SK-N-MC (cell line): ENCODE results near the gene SNAI3.

Experiments used
- DNase-seq: peaks from one replicate; pipeline ENCODE4 v3.0.0-alpha.2; 2011; ENCODE audit warnings: low read depth, low spot score
- H3K27ac ChIP-seq: fragments of 200-600 bp; sonication (generic); 2 replicates; pipeline ENCODE4 v1.5.1; 2016; ENCODE audit warnings: mixed run types
- H3K36me3 ChIP-seq: fragments of 200-600 bp; sonication (generic); 2 replicates; pipeline ENCODE4 v1.6.1; 2017; ENCODE audit warnings: antibody characterized with exemption, low read length, mixed read lengths; ENCODE audit not compliant: insufficient read depth
- H3K4me3 ChIP-seq: fragments of 200-600 bp; sonication (generic); 2 replicates; pipeline ENCODE4 v1.5.1; 2016
- H3K9ac ChIP-seq: fragments of 200-600 bp; sonication (generic); 2 replicates; pipeline ENCODE4 v1.8.0; 2017; ENCODE audit warnings: mixed run types, mixed read lengths; ENCODE audit not compliant: insufficient read length
- H3K9me3 ChIP-seq: fragments of 200-600 bp; sonication (generic); 2 replicates; pipeline ENCODE4 v1.6.1; 2017; ENCODE audit warnings: low read depth, mild to moderate bottlenecking, antibody characterized with exemption, low read length, moderate library complexity, mixed read lengths
- EZH2 ChIP-seq: fragments of 200-600 bp; sonication (generic); IDR thresholded peaks from one replicate; pipeline ENCODE4 v1.6.1; 2017; ENCODE audit warnings: antibody characterized with exemption
- FOXP2 ChIP-seq: optimal IDR thresholded peaks from 2 replicates; pipeline ENCODE3; 2011; ENCODE audit warnings: mild to moderate bottlenecking, moderate library complexity; ENCODE audit not compliant: insufficient read depth; ENCODE audit errors: extremely low read length, control extremely low read depth
- POLR2AphosphoS5 ChIP-seq: IDR thresholded peaks from 2 replicates; pipeline ENCODE4 v1.6.1; 2012; ENCODE audit warnings: mild to moderate bottlenecking, low read depth, low read length, borderline replicate concordance

SNAI3 gene

DNA sequence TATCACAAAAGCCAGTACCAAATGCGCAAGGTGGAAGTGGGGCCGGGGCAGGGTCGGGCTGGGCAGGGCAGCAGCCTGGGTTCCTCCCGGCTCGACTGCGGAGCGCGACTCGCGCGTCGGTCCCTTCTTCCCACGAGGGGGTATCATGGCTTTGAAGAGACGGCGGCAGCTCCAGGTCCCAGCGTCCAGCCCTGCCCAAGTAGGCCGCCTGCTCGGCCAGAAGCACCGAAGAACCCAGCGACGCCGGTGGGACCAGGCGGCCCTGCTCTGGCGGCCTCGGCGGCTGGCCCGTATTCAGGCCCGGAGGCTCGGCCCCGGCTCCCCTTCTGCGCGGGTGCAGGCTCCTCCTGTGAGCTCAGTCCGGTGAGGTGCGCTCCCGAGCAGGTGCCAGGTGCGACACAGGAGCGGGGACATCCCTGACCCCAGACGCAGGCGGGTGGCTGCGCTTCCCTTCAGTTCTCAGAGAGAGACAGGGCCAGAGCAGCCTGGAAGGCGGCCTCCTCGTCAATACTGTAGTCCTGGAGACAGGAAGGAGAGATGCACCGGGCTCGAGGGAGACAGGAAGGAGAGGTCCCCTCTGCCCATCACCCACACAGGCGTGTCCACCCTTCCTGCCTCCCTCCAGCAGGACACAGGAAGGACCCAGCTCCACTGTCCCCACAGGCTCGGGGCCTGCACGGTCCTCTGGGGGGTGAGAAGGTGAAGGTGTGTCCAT is 11.0 kb upstream of the SNAI3 start:
- H3K27ac ChIP-seq, result no peak overlapping the region
- H3K36me3 ChIP-seq, result no peaks in the 10 kb centered on the region
- no peak for TF ChIP-seq FOXP2
- no peak for TF ChIP-seq POLR2AphosphoS5
- no peak for TF ChIP-seq EZH2
- H3K9ac ChIP-seq, result no peak overlapping the region
- no peaks in the 10 kb centered on the region for H3K9me3 ChIP-seq
- no peak for DNase-seq
- H3K4me3 ChIP-seq, result no peak overlapping the region

DNA sequence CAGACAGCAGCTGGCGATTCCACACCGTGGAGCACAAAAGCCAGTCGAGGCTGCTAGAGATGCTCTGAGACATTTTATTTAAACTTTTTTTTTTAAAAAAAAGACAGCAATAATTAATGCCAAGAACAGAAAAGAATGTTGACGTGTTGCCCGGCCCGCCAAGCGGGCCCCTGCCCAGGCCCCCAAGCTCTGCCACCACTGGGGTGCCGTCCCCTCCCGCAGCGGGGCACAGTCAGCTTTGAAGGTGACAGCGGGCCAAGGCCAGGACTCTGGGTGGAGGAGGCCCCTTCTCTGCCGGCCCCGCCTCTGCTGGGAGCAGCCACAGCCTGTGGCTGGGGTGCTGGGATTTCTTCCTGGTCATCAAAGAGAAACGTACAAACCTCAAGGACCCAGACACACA is 10.1 kb upstream of the SNAI3 start:
- no peaks in the 10 kb centered on the region for H3K36me3 ChIP-seq
- no peak overlapping the region for H3K9ac ChIP-seq
- H3K9me3 ChIP-seq, result no peaks in the 10 kb centered on the region
- no peak for TF ChIP-seq EZH2
- no peak for TF ChIP-seq FOXP2
- no peak overlapping the region for H3K4me3 ChIP-seq
- no peak overlapping the region for H3K27ac ChIP-seq
- DNase-seq, result no peak

DNA sequence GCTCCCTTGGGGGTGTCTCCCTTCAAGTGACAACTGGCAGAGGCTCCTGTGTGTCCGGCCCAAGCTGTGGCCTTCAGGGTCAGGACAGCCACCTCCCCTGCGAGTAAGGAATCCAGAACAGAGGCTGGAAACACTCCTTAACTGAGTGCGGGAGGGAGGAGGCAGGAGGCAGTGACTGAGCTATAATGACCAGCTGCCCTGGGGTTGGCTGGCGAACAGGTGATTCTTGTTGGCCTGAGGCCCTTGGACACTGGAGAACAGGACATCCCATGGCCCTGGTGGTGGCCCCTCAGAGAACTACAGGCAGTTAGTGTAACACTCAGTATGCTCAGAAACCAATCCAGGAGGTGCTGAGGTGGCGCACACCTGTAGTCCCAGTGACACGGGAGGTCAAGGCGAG is 9.4 kb upstream of the SNAI3 start:
- TF ChIP-seq EZH2 (no peak), FOXP2 (no peak), POLR2AphosphoS5 (no peak)
- H3K36me3 ChIP-seq, result no peaks in the 10 kb centered on the region
- DNase-seq, result no peak
- H3K9me3 ChIP-seq, result no peaks in the 10 kb centered on the region
- no peak overlapping the region for H3K9ac ChIP-seq
- no peak overlapping the region for H3K27ac ChIP-seq
- H3K4me3 ChIP-seq, result no peak overlapping the region

DNA sequence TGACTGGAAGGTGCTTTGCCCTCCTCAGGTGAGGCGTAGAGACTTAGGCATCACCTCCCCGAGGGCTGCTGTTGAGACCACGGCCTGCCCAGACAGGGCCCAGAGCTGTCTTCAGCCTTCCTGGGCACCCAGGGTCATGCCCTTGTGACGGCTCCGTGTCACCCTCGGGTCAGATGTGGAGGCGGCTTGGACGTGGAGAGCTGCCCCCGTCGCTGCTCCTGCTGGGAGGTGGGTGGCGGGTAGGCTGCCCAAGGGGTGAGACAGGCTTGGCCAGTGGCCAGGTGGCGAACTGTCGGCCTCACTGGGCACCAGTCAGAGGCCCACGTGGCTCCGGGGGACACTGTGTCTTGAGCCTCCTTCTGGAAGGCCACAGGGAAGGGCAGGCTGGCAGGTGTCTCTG is 8.9 kb upstream of the SNAI3 start:
- no peak for DNase-seq
- Histone ChIP-seq H3K4me3 (no peak overlapping the region), H3K9me3 (no peaks in the 10 kb centered on the region), H3K9ac (no peak overlapping the region), H3K36me3 (no peaks in the 10 kb centered on the region), H3K27ac (no peak overlapping the region)
- no peak for TF ChIP-seq EZH2
- TF ChIP-seq POLR2AphosphoS5, result no peak
- TF ChIP-seq FOXP2, result no peak

DNA sequence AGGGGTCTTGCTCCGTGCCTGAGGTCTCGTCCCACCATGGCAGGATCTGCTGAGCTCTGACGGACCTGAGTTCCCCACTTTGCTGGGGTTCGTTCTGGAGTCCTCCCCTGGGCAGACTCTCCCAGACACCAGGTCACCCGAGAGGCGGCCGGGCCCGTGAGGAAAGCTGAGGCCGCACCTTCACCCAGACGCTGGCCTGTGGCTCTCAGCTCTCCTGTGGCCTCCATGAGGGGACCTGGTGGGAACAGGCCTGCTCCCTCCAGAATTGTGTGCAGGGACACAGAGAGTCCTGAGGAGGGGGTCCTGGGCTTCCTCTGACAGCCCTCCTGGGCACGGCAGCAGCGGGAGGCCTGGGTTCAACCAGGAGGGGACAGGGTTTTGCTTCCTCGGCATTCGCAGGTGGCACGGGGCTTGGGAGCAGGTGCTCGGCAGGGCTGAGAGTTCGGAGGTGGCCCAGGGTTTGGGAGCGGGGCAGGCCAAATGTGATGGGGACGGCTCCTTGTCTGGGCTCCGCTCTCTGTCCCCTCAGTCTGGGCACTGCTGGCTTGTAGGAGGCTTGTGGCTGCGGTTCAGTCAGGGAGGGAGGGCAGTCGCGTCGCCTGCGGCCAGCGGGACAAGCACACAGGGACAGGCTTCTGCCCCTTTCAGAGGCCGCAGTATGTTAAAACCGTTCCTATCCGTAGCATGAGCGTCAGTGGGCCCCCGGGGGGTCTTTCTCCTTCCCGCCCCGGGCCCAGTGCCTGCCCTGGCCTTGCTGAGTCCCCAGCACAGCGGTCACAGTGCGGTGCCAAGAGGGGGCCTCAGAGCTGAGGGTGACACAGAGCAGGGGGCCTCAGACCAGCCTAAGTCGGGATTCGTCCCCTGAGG is 8.1 kb upstream of the SNAI3 start:
- no peak overlapping the region for H3K9ac ChIP-seq
- no peaks in the 10 kb centered on the region for H3K9me3 ChIP-seq
- H3K4me3 ChIP-seq, result no peak overlapping the region
- DNase-seq, result no peak
- no peak overlapping the region for H3K27ac ChIP-seq
- H3K36me3 ChIP-seq, result no peaks in the 10 kb centered on the region
- TF ChIP-seq EZH2, result no peak
- no peak for TF ChIP-seq FOXP2
- no peak for TF ChIP-seq POLR2AphosphoS5

DNA sequence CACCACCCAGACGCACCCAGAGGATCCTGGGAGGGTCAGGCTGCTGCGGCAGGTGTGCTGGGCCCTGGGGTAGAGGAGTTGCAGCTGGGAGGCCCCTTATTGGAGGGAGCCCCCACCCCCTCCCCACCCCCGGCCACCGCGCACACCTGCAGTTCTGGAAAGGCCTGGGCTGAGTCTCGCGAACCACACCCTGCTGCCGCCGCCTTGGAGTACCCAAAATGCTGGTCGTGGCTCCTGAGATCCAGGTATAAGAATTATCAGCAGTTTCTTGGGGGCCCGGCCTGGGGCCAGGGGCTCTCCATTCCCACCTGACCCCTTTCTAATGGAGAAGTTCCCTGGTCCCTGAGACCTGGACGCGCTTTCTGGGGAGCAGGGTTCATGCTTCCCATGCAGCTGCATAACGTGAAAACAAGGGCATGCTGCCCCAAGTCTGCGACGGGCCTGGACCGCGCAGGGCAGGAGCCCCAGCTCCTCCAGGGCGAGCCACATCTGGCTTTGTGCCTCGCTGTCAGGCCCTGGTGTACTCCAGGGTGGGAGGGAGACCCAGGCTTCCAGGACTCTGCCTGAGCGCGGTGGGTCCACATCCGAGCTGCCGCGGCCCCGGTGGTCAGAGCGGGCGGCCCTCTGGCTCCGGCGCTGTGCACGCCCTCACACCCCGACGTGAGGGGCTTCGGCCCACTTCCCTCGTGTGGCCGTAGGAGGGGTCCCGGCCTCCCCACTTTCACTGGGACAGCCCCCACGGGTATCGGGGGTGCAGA is 7.3 kb upstream of the SNAI3 start:
- no peaks in the 10 kb centered on the region for H3K9me3 ChIP-seq
- no peaks in the 10 kb centered on the region for H3K36me3 ChIP-seq
- H3K27ac ChIP-seq, result no peak overlapping the region
- TF ChIP-seq POLR2AphosphoS5, result no peak
- no peak for TF ChIP-seq EZH2
- TF ChIP-seq FOXP2, result no peak
- H3K9ac ChIP-seq, result no peak overlapping the region
- DNase-seq, result no peak
- no peak overlapping the region for H3K4me3 ChIP-seq

DNA sequence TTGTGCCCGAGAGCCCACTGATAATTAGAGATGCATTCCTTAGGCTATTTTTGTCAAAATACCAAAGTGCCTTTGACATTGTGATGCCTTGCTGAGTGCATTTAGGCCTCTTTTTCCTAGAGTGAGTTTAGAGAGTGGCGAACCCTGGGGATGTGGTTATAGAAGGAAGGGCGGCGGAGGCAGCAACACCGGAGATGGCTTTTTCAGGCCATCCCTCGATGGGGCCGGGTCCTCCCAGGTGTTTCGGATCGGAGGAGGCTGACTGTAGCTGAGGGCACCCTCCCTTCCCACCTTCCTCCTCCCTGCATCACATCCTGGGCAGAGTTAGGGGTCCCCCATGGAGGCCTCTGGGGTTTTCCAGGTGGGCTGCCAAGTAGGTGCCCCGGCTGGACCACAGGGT is 6.6 kb upstream of the SNAI3 start:
- H3K9ac ChIP-seq, result no peak overlapping the region
- no peaks in the 10 kb centered on the region for H3K9me3 ChIP-seq
- H3K27ac ChIP-seq, result no peak overlapping the region
- DNase-seq, result no peak
- H3K36me3 ChIP-seq, result no peaks in the 10 kb centered on the region
- no peak overlapping the region for H3K4me3 ChIP-seq
- TF ChIP-seq POLR2AphosphoS5, result no peak
- no peak for TF ChIP-seq FOXP2
- TF ChIP-seq EZH2, result no peak

DNA sequence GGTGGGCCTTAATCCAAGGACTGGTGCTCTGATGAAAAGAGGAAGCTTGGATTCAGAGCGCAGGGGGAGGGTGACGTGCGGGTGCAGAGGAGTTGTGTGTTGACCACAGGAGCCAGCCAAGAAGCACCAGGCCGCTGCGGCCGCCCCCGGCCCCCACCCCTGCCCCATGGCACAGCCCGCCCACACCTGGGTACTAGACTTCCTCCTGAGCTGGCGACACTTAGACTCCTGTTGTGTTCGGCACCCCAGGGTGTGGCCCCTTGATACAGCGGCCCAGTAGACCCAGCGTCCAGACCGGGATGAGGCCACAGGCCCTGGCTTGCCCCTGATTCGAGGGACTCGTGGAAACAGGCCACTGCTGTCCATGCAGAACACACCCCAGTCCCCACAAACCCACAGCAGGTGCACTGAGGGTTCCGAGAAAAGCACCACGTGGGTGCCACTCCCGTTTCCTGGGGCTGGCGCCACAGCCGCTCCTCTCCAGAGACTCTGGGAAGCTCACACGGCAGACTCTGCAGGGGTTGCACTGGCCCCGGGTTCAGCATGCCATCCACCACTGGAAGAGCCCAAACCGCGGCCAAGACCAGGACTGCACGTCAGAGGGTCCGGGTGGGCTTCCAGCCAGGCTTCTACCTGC is 5.7 kb upstream of the SNAI3 start:
- no peak for DNase-seq
- no peak overlapping the region for H3K4me3 ChIP-seq
- no peak overlapping the region for H3K27ac ChIP-seq
- H3K9ac ChIP-seq, result no peak overlapping the region
- H3K36me3 ChIP-seq, result no peaks in the 10 kb centered on the region
- no peaks in the 10 kb centered on the region for H3K9me3 ChIP-seq
- TF ChIP-seq FOXP2, result no peak
- no peak for TF ChIP-seq POLR2AphosphoS5
- TF ChIP-seq EZH2, result no peak
